HG03520 (cell line): Measurements from ENCODE around the gene SRGAP1.
"Not testable (repeated sequence)": the region's sequence is repeated elsewhere in the genome, so short reads cannot be mapped to it uniquely, and the experiment has no call there.

Experiments
- ATAC-seq: cut with Tn5 transposase; IDR thresholded peaks from one replicate; pipeline ENCODE4 v1.9.1; 2021; ENCODE audit warnings: mild to moderate bottlenecking, moderate library complexity; ENCODE audit not compliant: unreplicated experiment

The SRGAP1 gene

GRCh38 chr12:64103825-64104740 is 259.6 kb downstream of the SRGAP1 start:
- ATAC-seq = no peak

GRCh38 chr12:64105026-64105425 is 260.5 kb downstream of the SRGAP1 start:
- no peak for ATAC-seq

GRCh38 chr12:64107776-64108175 is 263.3 kb downstream of the SRGAP1 start:
- no peak for ATAC-seq

- ATAC-seq = no peak
Observed at GRCh38 chr12:64109706-64110105, 265.2 kb downstream of the SRGAP1 start.

DNA sequence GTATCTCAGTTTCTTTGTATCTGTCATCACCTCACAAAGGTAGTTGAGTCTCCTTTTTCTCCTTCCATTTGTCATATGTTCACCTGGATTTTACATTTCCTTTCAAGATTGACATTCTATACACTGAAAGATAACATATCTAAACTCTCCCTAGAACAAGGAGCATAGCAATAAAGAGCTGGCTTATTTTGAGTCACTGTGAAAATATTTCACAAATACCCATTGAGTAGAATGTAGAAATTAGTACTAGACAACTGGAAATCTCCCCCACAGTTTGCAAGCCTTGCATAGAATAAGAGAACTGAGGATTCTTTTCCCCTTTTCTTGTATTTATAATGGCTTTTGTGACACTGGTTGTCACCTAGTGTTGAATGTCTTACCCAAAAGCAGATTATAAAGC is 266.4 kb downstream of the SRGAP1 start:
- no peak for ATAC-seq

DNA sequence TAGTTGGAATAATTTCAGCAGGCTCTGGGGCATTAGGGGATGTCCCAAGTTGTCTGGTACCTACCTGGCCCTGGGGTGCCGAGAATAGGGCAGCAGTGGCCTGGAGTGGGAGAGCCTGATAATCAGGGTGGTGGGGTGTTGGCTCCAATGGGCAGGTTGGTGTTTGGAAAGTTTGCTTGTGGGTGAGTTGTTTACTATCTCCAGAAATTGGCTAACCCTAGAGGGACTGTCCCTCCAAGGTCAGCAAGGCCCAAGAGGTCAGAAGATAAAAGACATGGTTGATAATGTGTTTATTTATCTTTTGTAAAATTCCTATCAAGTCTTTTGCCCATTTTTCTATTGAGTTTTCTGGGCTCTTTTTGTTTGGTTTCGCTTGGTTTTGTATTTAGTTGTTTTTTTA is 272.5 kb downstream of the SRGAP1 start:
- no peak for ATAC-seq

DNA sequence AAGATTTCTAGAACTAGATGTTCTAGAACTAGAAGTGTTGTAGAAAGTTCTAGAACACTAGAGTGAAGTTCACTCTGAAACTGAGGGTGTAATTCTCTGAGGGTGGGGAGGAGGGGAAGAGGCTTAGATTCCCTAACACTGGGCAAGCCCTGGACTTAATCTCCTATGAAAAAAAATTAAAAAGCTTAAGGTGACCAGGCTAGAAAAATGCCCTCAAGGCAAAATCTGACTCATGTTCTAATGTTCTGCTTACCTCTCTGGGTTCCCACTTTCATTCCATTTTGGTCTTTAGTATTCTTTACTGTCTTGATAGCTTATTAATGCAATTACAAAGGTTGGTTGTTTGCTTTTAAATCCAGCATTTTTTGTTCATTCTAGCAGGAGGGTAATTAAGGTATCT is 276.1 kb downstream of the SRGAP1 start:
- ATAC-seq = no peak

GRCh38 chr12:64121086-64121485 is 276.6 kb downstream of the SRGAP1 start:
- ATAC-seq = not testable (repeated sequence)

DNA sequence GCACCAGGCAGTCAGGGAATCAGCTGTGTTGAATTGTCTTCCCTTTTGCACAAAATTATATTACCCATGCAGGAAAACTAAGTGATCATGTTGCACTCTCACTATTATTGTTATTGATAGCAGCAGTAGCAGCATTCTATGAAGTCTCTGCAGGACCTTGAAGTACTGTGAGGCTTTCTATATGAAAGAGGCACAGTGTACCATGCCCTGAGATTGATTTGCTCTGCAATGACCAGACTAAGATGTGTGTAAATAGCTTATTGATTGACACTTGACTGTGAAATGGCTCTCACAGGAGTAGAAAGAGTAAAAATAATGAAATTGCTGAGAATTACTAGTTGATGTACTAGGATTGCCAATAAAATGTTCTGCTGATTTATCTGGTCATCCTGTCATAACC is 277.7 kb downstream of the SRGAP1 start:
- ATAC-seq = no peak

DNA sequence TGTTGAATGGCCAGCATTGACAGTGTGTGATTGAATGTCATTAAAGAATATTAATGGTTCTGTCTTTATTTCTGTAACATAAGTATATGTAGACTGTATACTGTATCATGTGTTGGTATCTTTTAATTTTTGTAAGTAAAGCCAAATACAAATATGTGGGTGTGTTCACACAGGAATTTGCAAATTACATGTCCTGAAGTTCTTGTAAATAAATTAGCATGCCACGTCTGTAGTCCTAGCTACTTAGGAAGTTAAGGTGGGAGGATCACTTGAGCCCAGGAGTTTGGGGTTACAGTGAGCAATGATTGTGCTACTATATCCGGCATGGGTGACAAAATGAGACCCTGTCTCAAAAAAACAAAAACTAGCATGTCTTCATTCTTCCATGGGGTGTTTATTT is 278.5 kb downstream of the SRGAP1 start:
- ATAC-seq = no peak

DNA sequence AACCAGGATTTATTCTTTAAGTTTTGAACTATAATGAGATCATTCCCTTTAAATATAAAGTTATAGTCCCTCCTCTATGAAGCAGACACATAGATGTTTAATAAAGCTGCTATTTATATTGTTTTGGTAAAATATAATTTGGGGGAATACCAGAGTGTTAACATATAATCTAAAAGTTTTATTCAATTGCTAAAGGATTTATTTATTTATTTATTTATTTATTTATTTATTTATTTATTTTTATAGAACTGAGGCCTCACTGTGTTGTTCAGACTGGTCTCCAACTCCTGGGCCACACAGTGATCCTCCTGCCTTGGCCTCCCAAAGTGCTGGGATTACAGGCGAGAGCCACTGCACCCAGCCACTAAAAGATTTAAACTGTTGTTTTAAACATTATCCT is 278.9 kb downstream of the SRGAP1 start:
- no peak for ATAC-seq

- ATAC-seq = no peak
Observed at GRCh38 chr12:64124511-64125197, 280.2 kb downstream of the SRGAP1 start.

DNA sequence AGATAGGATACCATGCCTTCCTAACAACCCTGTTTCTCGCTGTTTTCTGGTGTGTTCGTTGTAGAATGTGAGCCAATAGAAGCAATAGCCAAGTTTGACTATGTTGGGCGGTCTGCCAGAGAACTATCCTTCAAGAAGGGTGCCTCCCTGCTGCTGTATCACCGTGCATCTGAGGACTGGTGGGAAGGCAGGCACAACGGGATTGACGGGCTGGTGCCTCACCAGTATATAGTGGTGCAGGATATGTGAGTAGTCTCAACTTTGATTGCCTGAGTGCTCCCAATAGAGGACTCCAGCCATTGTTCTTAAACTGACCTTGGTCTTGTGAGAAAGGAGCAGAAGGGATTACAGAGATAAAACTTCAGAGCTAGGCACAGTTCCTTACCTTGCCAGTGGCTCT is 281.4 kb downstream of the SRGAP1 start:
- ATAC-seq = no peak

- ATAC-seq = no peak
Observed at GRCh38 chr12:64127811-64128210, 283.3 kb downstream of the SRGAP1 start.

- ATAC-seq = no peak
Observed at GRCh38 chr12:64128366-64128765, 283.9 kb downstream of the SRGAP1 start.

- not testable (repeated sequence) for ATAC-seq
Observed at GRCh38 chr12:64130476-64130875, 286.0 kb downstream of the SRGAP1 start.

GRCh38 chr12:64131456-64131855 is 287.0 kb downstream of the SRGAP1 start:
- not testable (repeated sequence) for ATAC-seq

GRCh38 chr12:64132672-64133071 is 288.2 kb downstream of the SRGAP1 start:
- not testable (repeated sequence) for ATAC-seq

- ATAC-seq = no peak
Observed at GRCh38 chr12:64137117-64137516, 292.6 kb downstream of the SRGAP1 start.

- ATAC-seq = no peak
Observed at GRCh38 chr12:64139021-64139420, 294.5 kb downstream of the SRGAP1 start.

- ATAC-seq = no peak
Observed at GRCh38 chr12:64142382-64142781, 297.9 kb downstream of the SRGAP1 start.

DNA sequence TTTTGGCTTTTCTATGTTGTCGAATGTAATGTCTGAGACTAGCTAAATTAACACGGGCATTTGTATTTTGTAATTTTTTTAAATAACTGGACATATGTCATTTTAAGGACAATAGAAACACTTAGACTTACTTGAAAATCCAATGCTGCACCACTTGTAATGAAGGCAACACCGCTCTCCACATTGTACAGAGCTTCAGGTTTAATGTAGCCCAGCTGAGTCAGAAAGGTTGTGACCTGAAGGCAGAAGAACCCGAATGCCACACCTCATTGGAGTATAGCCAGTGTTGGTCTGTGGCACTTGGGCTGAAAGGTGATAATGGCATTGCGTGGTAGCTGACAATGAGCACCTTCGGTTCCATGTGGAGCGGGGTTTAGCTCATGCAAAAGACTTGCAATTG is 298.3 kb downstream of the SRGAP1 start:
- ATAC-seq = no peak
